CD14-positive monocyte (primary cell): ENCODE measurements around the gene PLXNB1. TPM values are rescaled to one million over a fixed set of nuclear protein-coding genes. Genes with fewer than 3 reads are reported as not detected.
A peak's percentile ranks its signal among the peaks of the same experiment; 100 is the strongest.

ENCODE experiments used
- DNase-seq, 3 donors: peaks; one replicate each; pipeline ENCODE4 v3.0.0-alpha.2; 2011 to 2022
- H2AFZ ChIP-seq: 2 replicates; pipeline ENCODE4 v1.6.0; 2012; ENCODE audit warnings: mild to moderate bottlenecking, low read depth, low read length, inconsistent platforms; ENCODE audit not compliant: insufficient read depth, poor library complexity, severe bottlenecking
- H3K27ac ChIP-seq, 2 donors: 1 replicate in 1 of 2; 2 replicates in 1 of 2; pipeline ENCODE4 v1.5.1; 2012 to 2013; ENCODE audit warnings: low read length in 2 of 2, control low read depth in 1 of 2, inconsistent platforms in 1 of 2, low read depth in 1 of 2, mild to moderate bottlenecking in 1 of 2
- H3K27me3 ChIP-seq, 2 donors: one replicate each; pipeline versions ENCODE4 v1.6.0 to v1.6.1; 2011 to 2013; ENCODE audit warnings: low read length in 2 of 2; ENCODE audit not compliant: control insufficient read depth in 2 of 2, insufficient read depth in 2 of 2
- H3K36me3 ChIP-seq, 2 donors: replicated peaks in 1 of 2; 1 replicate in 1 of 2; 2 replicates in 1 of 2; pipeline versions ENCODE4 v1.5.1 to v1.6.1; 2012 to 2013; ENCODE audit warnings: low read length in 2 of 2, control low read depth in 1 of 2, inconsistent platforms in 1 of 2, mild to moderate bottlenecking in 1 of 2; ENCODE audit not compliant: insufficient read depth in 2 of 2, control insufficient read depth in 1 of 2
- H3K4me1 ChIP-seq, 2 donors: 1 replicate in 1 of 2; 2 replicates in 1 of 2; pipeline versions ENCODE4 v1.5.1 to v1.6.1; 2012 to 2013; ENCODE audit warnings: low read length in 2 of 2, control low read depth in 1 of 2, inconsistent platforms in 1 of 2, mild to moderate bottlenecking in 1 of 2, moderate library complexity in 1 of 2; ENCODE audit not compliant: insufficient read depth in 2 of 2, control insufficient read depth in 1 of 2
- H3K4me2 ChIP-seq: replicated peaks from 2 replicates; pipeline ENCODE3; 2012; ENCODE audit warnings: low read length, moderate library complexity, mild to moderate bottlenecking; ENCODE audit not compliant: poor library complexity, severe bottlenecking; ENCODE audit errors: extremely low read depth
- H3K4me3 ChIP-seq, 3 experiments: fragments of 200-600 bp in 1 of 3; sonication (generic) in 1 of 3; replicated peaks in 1 of 3; 1 replicate in 2 of 3; 2 replicates in 1 of 3; pipeline ENCODE4 v1.5.1; 2011 to 2013; ENCODE audit warnings: low read length in 3 of 3, mild to moderate bottlenecking in 3 of 3, control low read depth in 2 of 3, low read depth in 2 of 3, inconsistent platforms in 1 of 3, moderate library complexity in 1 of 3
- H3K79me2 ChIP-seq: 2 replicates; pipeline ENCODE4 v1.6.0; 2012; ENCODE audit warnings: mild to moderate bottlenecking, control low read depth, inconsistent platforms, low read length, moderate library complexity; ENCODE audit not compliant: insufficient read depth
- H3K9ac ChIP-seq: 2 replicates; pipeline ENCODE4 v1.6.0; 2017; ENCODE audit warnings: low read length, mild to moderate bottlenecking; ENCODE audit not compliant: insufficient read depth, poor library complexity, severe bottlenecking
- H3K9me3 ChIP-seq, 2 donors: replicated peaks in 1 of 2; 1 replicate in 1 of 2; 2 replicates in 1 of 2; pipeline versions ENCODE4 v1.5.1 to v1.6.1; 2012 to 2013; ENCODE audit warnings: low read length in 2 of 2, control low read depth in 1 of 2; ENCODE audit not compliant: control insufficient read depth in 1 of 2, insufficient read depth in 1 of 2
- H4K20me1 ChIP-seq: 2 replicates; pipeline ENCODE4 v1.6.0; 2012; ENCODE audit warnings: mild to moderate bottlenecking, low read length, control low read depth, moderate library complexity; ENCODE audit not compliant: insufficient read depth
- H3K27ac Mint-ChIP-seq, 7 donors: one replicate each; pipeline ENCODE4 v1.8.0; 2020; ENCODE audit warnings: mild to moderate bottlenecking in 7 of 7, mixed read lengths in 7 of 7, moderate library complexity in 6 of 7, inconsistent platforms in 2 of 7
- H3K27me3 Mint-ChIP-seq, 3 donors: one replicate each; pipeline ENCODE4 v1.8.0; 2021 to 2022; ENCODE audit warnings: low read depth in 3 of 3, mild to moderate bottlenecking in 3 of 3, mixed read lengths in 3 of 3, moderate library complexity in 3 of 3, inconsistent platforms in 1 of 3
- H3K36me3 Mint-ChIP-seq, 2 donors: one replicate each; pipeline ENCODE4 v1.8.0; 2020; ENCODE audit warnings: mixed read lengths in 2 of 2, inconsistent platforms in 1 of 2, mild to moderate bottlenecking in 1 of 2
- H3K4me1 Mint-ChIP-seq: one replicate; pipeline ENCODE4 v1.8.0; 2020; ENCODE audit warnings: mild to moderate bottlenecking, mixed read lengths
- H3K4me3 Mint-ChIP-seq, 2 donors: one replicate each; pipeline ENCODE4 v1.8.0; 2020; ENCODE audit warnings: mild to moderate bottlenecking in 2 of 2, mixed read lengths in 2 of 2, moderate library complexity in 1 of 2
- H3K9me3 Mint-ChIP-seq, 7 donors: one replicate each; pipeline ENCODE4 v1.8.0; 2020 to 2022; ENCODE audit warnings: mixed read lengths in 7 of 7, mild to moderate bottlenecking in 6 of 7, moderate library complexity in 6 of 7, inconsistent platforms in 2 of 7
- CTCF ChIP-seq: fragments of 200-600 bp; IDR thresholded peaks from one replicate; pipeline ENCODE4 v1.8.0; 2022; ENCODE audit warnings: antibody characterized with exemption, mild to moderate bottlenecking
- WGBS: methylation state at CpG from one replicate; pipeline ENCODE4 v1.1.5; 2013; ENCODE audit warnings: missing lambda C conversion rate; ENCODE audit not compliant: insufficient coverage; 5-methylcytosine and 5-hydroxymethylcytosine counted together
- intact Hi-C, 2 donors: fragments of 100-400 bp; cut with micrococcal nuclease; formaldehyde crosslinking; loops; one replicate each; pipeline versions ENCODE4 v1.15.0 to v1.15.1; 2023
- polyA plus RNA-seq, 3 donors: library from polyadenylated mRNA; depleted of rRNA in 1 of 3; unstranded in 2 of 3; stranded (reverse) in 1 of 3; fragments of 300-500 nt in 2 of 3; fragments of >200 nt in 1 of 3; fragmentation: Illumina TruSeq in 2 of 3; gene quantifications; 1 replicate in 2 of 3; 2 replicates in 1 of 3; pipeline ENCODE4 v1.2.3, GENCODE V29; 2012 to 2021

PLXNB1 gene
- polyA plus RNA-seq, 3 donors, result 0.14 to 4.3 TPM; not detected in 1

GRCh38 chr3:48446425-48447193, 16.7 kb upstream of the PLXNB1 start, which contains the start of gene ATRIP:
TSS of gene ATRIP (plus strand) at chr3:48446737. CDS start at chr3:48446846, 109 bp downstream.
- Histone ChIP-seq H3K36me3 (peaks cover 21 to 47% of the 10 kb centered on the region in 2 donors), H3K4me3 (peak within 1 kb of the TSS; percentile 55 to 83 (median 67)), H3K27me3 (no peaks in the 10 kb centered on the region), H3K9me3 (no peaks in the 10 kb centered on the region), H3K9ac (peak within 1 kb of the TSS; percentile 82), H3K79me2 (peaks cover 34% of the 10 kb centered on the region), H3K4me1 (peaks cover 22 to 27% of the 10 kb centered on the region in 2 donors), H4K20me1 (peaks cover 4% of the 10 kb centered on the region), H3K27ac (peak within 1 kb of the TSS; percentile 67 to 89), H3K4me2 (peak within 1 kb of the TSS; percentile 77), H2AFZ (peak within 1 kb of the TSS; percentile 96)
- Mint-ChIP-seq H3K36me3 (peaks cover 18 to 39% of the 10 kb centered on the region in 2 donors), H3K27me3 (peaks cover 0 to 5% (median 0%) of the 10 kb centered on the region in 3 donors), H3K4me1 (peaks cover 26% of the 10 kb centered on the region), H3K4me3 (peak within 1 kb of the TSS; percentile 81 to 94), H3K9me3 (peaks cover 0 to 2% (median 0%) of the 10 kb centered on the region in 7 donors), H3K27ac (peak within 1 kb of the TSS; percentile 88 to 98 (median 93))
- WGBS, result under 1% methylated on average over 91 of the region's 91 CpGs
- DNase-seq, result peak; percentile 80 to 85 (median 84)
- no peak for TF ChIP-seq CTCF
- intact Hi-C loops, result loop anchor here in 1 of 2 donors (10.0 kb wide), 3 partner anchors 262 to 1162 kb away; partner anchors contain the start of genes CDC25A, KIF9, KLHL18 and SMARCC1

GRCh38 chr3:48446043-48446424, 16.1 kb upstream of the PLXNB1 start:
- H3K27me3 Mint-ChIP-seq, result peaks cover 0 to 5% (median 0%) of the 10 kb centered on the region in 3 donors
- Histone ChIP-seq H3K27me3 (no peaks in the 10 kb centered on the region), H3K79me2 (peaks cover 39% of the 10 kb centered on the region), H4K20me1 (peaks cover 4% of the 10 kb centered on the region), H3K4me1 (peaks cover 27 to 33% of the 10 kb centered on the region in 2 donors), H2AFZ (peak overlapping the region; percentile 96), H3K27ac (peak overlapping the region; percentile 22 to 89), H3K9me3 (no peaks in the 10 kb centered on the region), H3K4me3 (peak overlapping the region; percentile 55 to 83 (median 67)), H3K9ac (peak overlapping the region; percentile 82), H3K36me3 (peaks cover 15 to 44% of the 10 kb centered on the region in 2 donors), H3K4me2 (peak overlapping the region; percentile 77)
- peaks cover 16 to 40% of the 10 kb centered on the region in 2 donors for H3K36me3 Mint-ChIP-seq
- H3K4me1 Mint-ChIP-seq, result peaks cover 32% of the 10 kb centered on the region
- H3K27ac Mint-ChIP-seq, result peak overlapping the region; percentile 88 to 98 (median 93)
- intact Hi-C loops, result loop anchor here in 1 of 2 donors (10.0 kb wide), 3 partner anchors 261 to 1161 kb away; partner anchors contain the start of genes CDC25A, KIF9, KLHL18 and SMARCC1
- peaks cover 0 to 2% (median 0%) of the 10 kb centered on the region in 7 donors for H3K9me3 Mint-ChIP-seq
- no peak for DNase-seq
- H3K4me3 Mint-ChIP-seq, result peak overlapping the region; percentile 81 to 94
- WGBS, result 33% methylated on average over 3 of the region's 6 CpGs
- TF ChIP-seq CTCF, result no peak
